HG03064 (cell line): ENCODE measurements around the gene CNNM4.

Experiments
- ATAC-seq: cut with Tn5 transposase; IDR thresholded peaks from one replicate; pipeline ENCODE4 v1.9.1; 2021; ENCODE audit warnings: low read depth; ENCODE audit not compliant: unreplicated experiment

CNNM4 gene

GRCh38 chr2:96828436-96828835, 67.7 kb downstream of the CNNM4 start:
- ATAC-seq: no peak

GRCh38 chr2:96828874-96829273, 68.2 kb downstream of the CNNM4 start:
- no peak for ATAC-seq

GRCh38 chr2:96830044-96830562, 69.4 kb downstream of the CNNM4 start:
- no peak for ATAC-seq

- no peak for ATAC-seq
Measured at GRCh38 chr2:96831679-96832078, 71.0 kb downstream of the CNNM4 start.

- ATAC-seq: no peak
Measured at GRCh38 chr2:96832408-96832753, 71.7 kb downstream of the CNNM4 start.

GRCh38 chr2:96832754-96833507, 72.2 kb downstream of the CNNM4 start:
- ATAC-seq: no peak

GRCh38 chr2:96835830-96836229, 75.1 kb downstream of the CNNM4 start:
- no peak for ATAC-seq

- no peak for ATAC-seq
Measured at GRCh38 chr2:96837575-96837974, 76.9 kb downstream of the CNNM4 start.

- no peak for ATAC-seq
Measured at GRCh38 chr2:96838345-96839292, 77.9 kb downstream of the CNNM4 start.

GRCh38 chr2:96839293-96839874, 78.7 kb downstream of the CNNM4 start:
- ATAC-seq: peak; percentile 60

GRCh38 chr2:96839875-96840850, 79.5 kb downstream of the CNNM4 start:
- ATAC-seq: no peak

GRCh38 chr2:96841701-96842495, 81.2 kb downstream of the CNNM4 start:
- ATAC-seq: no peak

GRCh38 chr2:96842600-96842999, 81.9 kb downstream of the CNNM4 start:
- no peak for ATAC-seq

- ATAC-seq: no peak
Measured at GRCh38 chr2:96843538-96844268, 83.0 kb downstream of the CNNM4 start, which contains the start of gene ANKRD23. ANKRD23 (minus strand) TSS chr2:96844021; CDS start chr2:96843992, 29 bp downstream.

- ATAC-seq: no peak
Measured at GRCh38 chr2:96844405-96844808, 83.7 kb downstream of the CNNM4 start.

GRCh38 chr2:96846825-96847224, 86.1 kb downstream of the CNNM4 start:
- no peak for ATAC-seq

- no peak for ATAC-seq
Measured at GRCh38 chr2:96847586-96847985, 86.9 kb downstream of the CNNM4 start.

GRCh38 chr2:96848264-96848663, 87.6 kb downstream of the CNNM4 start:
- no peak for ATAC-seq
